Body of pancreas (tissue), 4 donors: ENCODE data around the gene COL26A1.

Experiments used
- POLR2A ChIP-seq, 3 donors: fragments of 450-650 bp; IDR thresholded peaks; one replicate each; pipeline ENCODE4 v1.6.1; 2016; ENCODE audit warnings: antibody characterized with exemption in 3 of 3, mild to moderate bottlenecking in 2 of 3
- TF ChIP-seq, protein P1 (sequence below), 7 experiments: fragments of 450-650 bp in 4 of 7; fragments of 200-600 bp in 3 of 7; sonication (generic) in 3 of 7; IDR thresholded peaks; one replicate each; pipeline ENCODE4 v1.5.1; 2016 to 2019; ENCODE audit warnings: antibody characterized with exemption in 7 of 7

DNA sequence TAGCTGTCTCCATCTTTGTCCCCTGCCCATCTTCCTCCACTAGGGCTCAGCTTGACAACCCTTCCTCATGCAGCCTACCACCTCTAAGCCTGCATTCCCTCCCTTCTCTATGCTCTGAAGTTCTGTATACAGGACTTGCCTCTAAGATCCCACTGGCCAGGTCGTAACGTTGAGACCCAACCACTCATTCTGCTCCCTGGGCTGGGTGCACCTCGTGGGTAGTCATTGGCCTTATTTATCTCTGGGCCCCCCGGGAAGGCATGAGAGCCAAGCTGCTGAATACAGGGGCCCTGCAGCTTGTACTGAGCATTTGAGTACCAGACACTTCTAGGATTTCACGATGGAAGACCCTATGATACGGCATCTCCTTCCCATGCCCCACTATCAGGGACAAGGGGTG, 235.3 kb downstream of the COL26A1 start:
- TF ChIP-seq, protein P1, sequence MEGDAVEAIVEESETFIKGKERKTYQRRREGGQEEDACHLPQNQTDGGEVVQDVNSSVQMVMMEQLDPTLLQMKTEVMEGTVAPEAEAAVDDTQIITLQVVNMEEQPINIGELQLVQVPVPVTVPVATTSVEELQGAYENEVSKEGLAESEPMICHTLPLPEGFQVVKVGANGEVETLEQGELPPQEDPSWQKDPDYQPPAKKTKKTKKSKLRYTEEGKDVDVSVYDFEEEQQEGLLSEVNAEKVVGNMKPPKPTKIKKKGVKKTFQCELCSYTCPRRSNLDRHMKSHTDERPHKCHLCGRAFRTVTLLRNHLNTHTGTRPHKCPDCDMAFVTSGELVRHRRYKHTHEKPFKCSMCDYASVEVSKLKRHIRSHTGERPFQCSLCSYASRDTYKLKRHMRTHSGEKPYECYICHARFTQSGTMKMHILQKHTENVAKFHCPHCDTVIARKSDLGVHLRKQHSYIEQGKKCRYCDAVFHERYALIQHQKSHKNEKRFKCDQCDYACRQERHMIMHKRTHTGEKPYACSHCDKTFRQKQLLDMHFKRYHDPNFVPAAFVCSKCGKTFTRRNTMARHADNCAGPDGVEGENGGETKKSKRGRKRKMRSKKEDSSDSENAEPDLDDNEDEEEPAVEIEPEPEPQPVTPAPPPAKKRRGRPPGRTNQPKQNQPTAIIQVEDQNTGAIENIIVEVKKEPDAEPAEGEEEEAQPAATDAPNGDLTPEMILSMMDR (IDR thresholded peaks at IDR 0.05), result no peak
- TF ChIP-seq POLR2A (IDR thresholded peaks at IDR 0.05), result no peak
